Measurements from ENCODE around the gene DPF1. TPM values are rescaled to one million over a fixed set of nuclear protein-coding genes. Genes with fewer than 3 reads are reported as not detected.

DPF1 gene
- total RNA-seq, 1 donor from 2014 or later, result 4.8 TPM

- no peak for DNase-seq (ENCODE audit: low spot score, unreplicated experiment)
- TF ChIP-seq, protein P1, sequence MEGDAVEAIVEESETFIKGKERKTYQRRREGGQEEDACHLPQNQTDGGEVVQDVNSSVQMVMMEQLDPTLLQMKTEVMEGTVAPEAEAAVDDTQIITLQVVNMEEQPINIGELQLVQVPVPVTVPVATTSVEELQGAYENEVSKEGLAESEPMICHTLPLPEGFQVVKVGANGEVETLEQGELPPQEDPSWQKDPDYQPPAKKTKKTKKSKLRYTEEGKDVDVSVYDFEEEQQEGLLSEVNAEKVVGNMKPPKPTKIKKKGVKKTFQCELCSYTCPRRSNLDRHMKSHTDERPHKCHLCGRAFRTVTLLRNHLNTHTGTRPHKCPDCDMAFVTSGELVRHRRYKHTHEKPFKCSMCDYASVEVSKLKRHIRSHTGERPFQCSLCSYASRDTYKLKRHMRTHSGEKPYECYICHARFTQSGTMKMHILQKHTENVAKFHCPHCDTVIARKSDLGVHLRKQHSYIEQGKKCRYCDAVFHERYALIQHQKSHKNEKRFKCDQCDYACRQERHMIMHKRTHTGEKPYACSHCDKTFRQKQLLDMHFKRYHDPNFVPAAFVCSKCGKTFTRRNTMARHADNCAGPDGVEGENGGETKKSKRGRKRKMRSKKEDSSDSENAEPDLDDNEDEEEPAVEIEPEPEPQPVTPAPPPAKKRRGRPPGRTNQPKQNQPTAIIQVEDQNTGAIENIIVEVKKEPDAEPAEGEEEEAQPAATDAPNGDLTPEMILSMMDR (IDR thresholded peaks at IDR 0.05; ENCODE audit: unreplicated experiment), result no peak
- Mint-ChIP-seq H3K27me3 (peaks cover 27% of the 10 kb centered on the region), H3K9me3 (ENCODE audit: low read depth) (no peaks in the 10 kb centered on the region), H3K4me1 (ENCODE audit: low read depth) (peaks cover 14% of the 10 kb centered on the region), H3K4me3 (ENCODE audit: low read depth) (no peak overlapping the region), H3K36me3 (ENCODE audit: insufficient read depth) (peaks cover 25% of the 10 kb centered on the region), H3K27ac (no peak overlapping the region)
These were observed 16.5 kb downstream of the DPF1 start for GRCh38 chr19:38207543-38207942.

GRCh38 chr19:38206928-38207327, 17.1 kb downstream of the DPF1 start:
- Mint-ChIP-seq H3K27ac (no peak overlapping the region), H3K4me3 (ENCODE audit: low read depth) (no peak overlapping the region)

GRCh38 chr19:38206006-38206745, 17.8 kb downstream of the DPF1 start:
- DNase-seq (ENCODE audit: low spot score, unreplicated experiment), result no peak
- H3K27ac Mint-ChIP-seq, result no peak overlapping the region
- peaks cover 14% of the 10 kb centered on the region for H3K4me1 Mint-ChIP-seq (ENCODE audit: low read depth)
- TF ChIP-seq, protein P1 (IDR thresholded peaks at IDR 0.05; ENCODE audit: unreplicated experiment), result no peak
- H3K27me3 Mint-ChIP-seq, result peaks cover 27% of the 10 kb centered on the region
- no peak overlapping the region for H3K4me3 Mint-ChIP-seq (ENCODE audit: low read depth)
- no peaks in the 10 kb centered on the region for H3K9me3 Mint-ChIP-seq (ENCODE audit: low read depth)
- peaks cover 32% of the 10 kb centered on the region for H3K36me3 Mint-ChIP-seq (ENCODE audit: insufficient read depth)

More at GRCh38 chr19:38206928-38207327, 17.1 kb downstream of the DPF1 start:
- H3K9me3 Mint-ChIP-seq (ENCODE audit: low read depth), result no peaks in the 10 kb centered on the region
- H3K4me1 Mint-ChIP-seq (ENCODE audit: low read depth), result peaks cover 14% of the 10 kb centered on the region
- H3K27me3 Mint-ChIP-seq, result peaks cover 27% of the 10 kb centered on the region
- peaks cover 28% of the 10 kb centered on the region for H3K36me3 Mint-ChIP-seq (ENCODE audit: insufficient read depth)
- no peak for DNase-seq (ENCODE audit: low spot score, unreplicated experiment)
- TF ChIP-seq, protein P1 (IDR thresholded peaks at IDR 0.05; ENCODE audit: unreplicated experiment), result no peak

- Mint-ChIP-seq H3K27ac (no peak overlapping the region), H3K4me1 (ENCODE audit: low read depth) (peaks cover 3% of the 10 kb centered on the region), H3K4me3 (ENCODE audit: low read depth) (no peak overlapping the region), H3K9me3 (ENCODE audit: low read depth) (no peaks in the 10 kb centered on the region), H3K36me3 (ENCODE audit: insufficient read depth) (peaks cover 33% of the 10 kb centered on the region), H3K27me3 (peaks cover 16% of the 10 kb centered on the region)
- TF ChIP-seq, protein P1 (IDR thresholded peaks at IDR 0.05; ENCODE audit: unreplicated experiment), result no peak
- no peak for DNase-seq (ENCODE audit: low spot score, unreplicated experiment)
These were observed 19.3 kb downstream of the DPF1 start for GRCh38 chr19:38204728-38205127.

GRCh38 chr19:38204096-38204495, 19.9 kb downstream of the DPF1 start:
- Mint-ChIP-seq H3K4me1 (ENCODE audit: low read depth) (peaks cover 3% of the 10 kb centered on the region), H3K9me3 (ENCODE audit: low read depth) (no peaks in the 10 kb centered on the region), H3K27me3 (peaks cover 10% of the 10 kb centered on the region), H3K27ac (peak overlapping the region; percentile 24), H3K36me3 (ENCODE audit: insufficient read depth) (peaks cover 33% of the 10 kb centered on the region), H3K4me3 (ENCODE audit: low read depth) (no peak overlapping the region)
- DNase-seq (ENCODE audit: low spot score, unreplicated experiment), result no peak
- TF ChIP-seq, protein P1 (IDR thresholded peaks at IDR 0.05; ENCODE audit: unreplicated experiment), result no peak

Measured in progenitor cell of endocrine pancreas (in vitro differentiated cells).